Brain microvascular endothelial cell (primary cell): Measurements from ENCODE around the gene MUC3A.

ENCODE experiments used
- DNase-seq: peaks from one replicate; pipeline ENCODE4 v3.0.0-alpha.2; 2020
- H3K27ac ChIP-seq: fragments of 250-450 bp; sonication (Bioruptor Pico); 2 replicates; pipeline ENCODE4 v1.5.1; 2020; ENCODE audit warnings: mild to moderate bottlenecking, moderate library complexity
- H3K27me3 ChIP-seq: fragments of 250-450 bp; sonication (Bioruptor Pico); replicated peaks from 2 replicates; pipeline ENCODE4 v1.5.1; 2020; ENCODE audit warnings: mild to moderate bottlenecking
- H3K36me3 ChIP-seq: fragments of 250-450 bp; sonication (Bioruptor Pico); replicated peaks from 2 replicates; pipeline ENCODE4 v1.5.1; 2020; ENCODE audit warnings: mild to moderate bottlenecking
- H3K4me3 ChIP-seq: 2 replicates; pipeline ENCODE4 v1.5.1; 2011; ENCODE audit warnings: low read depth, mild to moderate bottlenecking, control low read depth, low read length, moderate library complexity
- in situ Hi-C: cut with HindIII; loops from 2 replicates; pipeline ENCODE4 v1.10.0; 2017; ENCODE audit warnings: low sequenced_read_pairs, low pct_ligation_motif_present
- TF ChIP-seq, protein P1 (sequence below): IDR thresholded peaks from 2 replicates; pipeline ENCODE4 v1.5.1; 2011; ENCODE audit warnings: low read depth, mild to moderate bottlenecking, moderate library complexity, low read length, control low read depth, inconsistent platforms; ENCODE audit errors: missing control alignments

The MUC3A gene

DNA sequence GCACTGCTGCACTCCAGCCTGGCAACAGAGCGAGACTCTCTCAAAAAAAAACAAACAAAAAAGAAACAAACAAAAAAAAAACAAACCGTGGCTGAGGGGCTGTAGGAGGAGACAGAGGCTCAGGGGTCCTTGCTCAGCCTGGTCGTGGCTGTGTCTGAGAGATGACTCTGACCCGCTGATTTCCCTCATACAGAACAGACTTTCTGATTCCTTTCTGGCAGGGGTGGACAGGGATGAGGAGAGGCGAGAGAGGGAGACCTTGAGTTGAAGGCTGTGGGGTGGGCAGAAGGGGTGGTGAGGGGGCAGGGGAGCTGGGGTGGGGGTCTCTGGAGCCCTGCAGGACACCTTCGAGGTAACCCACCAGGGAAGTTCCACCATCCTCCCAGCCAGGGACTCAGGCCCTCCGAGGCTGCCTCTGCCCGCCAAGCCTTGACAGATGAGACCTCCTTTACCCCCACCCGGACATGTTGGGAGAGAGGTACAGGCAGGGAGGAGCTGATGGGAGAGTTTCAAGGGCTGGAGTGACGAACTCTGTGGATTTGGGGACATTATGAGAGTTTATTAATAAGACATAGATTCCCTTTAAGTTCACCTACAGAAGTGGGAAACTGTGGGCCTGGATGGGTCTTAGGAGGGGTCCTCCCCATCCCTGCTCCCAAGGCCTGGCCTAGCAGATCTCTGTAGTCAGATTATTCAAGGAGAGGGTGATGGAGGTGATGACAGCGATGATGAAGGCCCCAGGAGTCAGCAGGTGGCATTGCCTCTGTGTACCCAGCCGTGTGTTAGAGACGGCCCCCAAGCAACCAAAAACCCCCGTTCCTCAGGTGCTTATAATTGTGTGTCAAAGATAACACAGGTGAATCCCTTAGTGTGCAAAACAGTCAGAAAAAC is 22.0 kb downstream of the MUC3A start:
- H3K4me3 ChIP-seq, result no peak overlapping the region
- no peaks in the 10 kb centered on the region for H3K36me3 ChIP-seq
- no peak for DNase-seq
- TF ChIP-seq, protein P1, sequence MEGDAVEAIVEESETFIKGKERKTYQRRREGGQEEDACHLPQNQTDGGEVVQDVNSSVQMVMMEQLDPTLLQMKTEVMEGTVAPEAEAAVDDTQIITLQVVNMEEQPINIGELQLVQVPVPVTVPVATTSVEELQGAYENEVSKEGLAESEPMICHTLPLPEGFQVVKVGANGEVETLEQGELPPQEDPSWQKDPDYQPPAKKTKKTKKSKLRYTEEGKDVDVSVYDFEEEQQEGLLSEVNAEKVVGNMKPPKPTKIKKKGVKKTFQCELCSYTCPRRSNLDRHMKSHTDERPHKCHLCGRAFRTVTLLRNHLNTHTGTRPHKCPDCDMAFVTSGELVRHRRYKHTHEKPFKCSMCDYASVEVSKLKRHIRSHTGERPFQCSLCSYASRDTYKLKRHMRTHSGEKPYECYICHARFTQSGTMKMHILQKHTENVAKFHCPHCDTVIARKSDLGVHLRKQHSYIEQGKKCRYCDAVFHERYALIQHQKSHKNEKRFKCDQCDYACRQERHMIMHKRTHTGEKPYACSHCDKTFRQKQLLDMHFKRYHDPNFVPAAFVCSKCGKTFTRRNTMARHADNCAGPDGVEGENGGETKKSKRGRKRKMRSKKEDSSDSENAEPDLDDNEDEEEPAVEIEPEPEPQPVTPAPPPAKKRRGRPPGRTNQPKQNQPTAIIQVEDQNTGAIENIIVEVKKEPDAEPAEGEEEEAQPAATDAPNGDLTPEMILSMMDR, result no peak
- in situ Hi-C loops, result no loop called here
- no peak overlapping the region for H3K27ac ChIP-seq
- peaks cover 19% of the 10 kb centered on the region for H3K27me3 ChIP-seq

DNA sequence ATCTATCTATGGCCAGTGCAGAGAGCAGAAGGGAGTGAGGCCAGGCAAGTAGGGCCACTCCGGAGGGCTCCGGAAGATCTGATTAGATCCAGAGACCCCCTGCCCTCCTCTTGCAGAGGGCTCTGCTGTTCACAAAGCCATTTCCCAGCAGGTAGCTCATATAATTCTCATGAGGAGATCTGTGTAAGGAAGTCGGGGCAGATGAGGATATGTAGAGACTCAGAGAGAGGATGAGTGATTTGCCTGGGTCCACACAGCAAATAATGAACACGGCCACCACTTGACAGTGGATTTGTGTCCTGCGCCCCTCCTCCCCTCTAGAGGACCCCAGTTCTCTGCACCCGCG is 22.6 kb downstream of the MUC3A start:
- TF ChIP-seq, protein P1, result no peak
- Histone ChIP-seq H3K27me3 (peaks cover 13% of the 10 kb centered on the region), H3K27ac (no peak overlapping the region), H3K4me3 (no peak overlapping the region), H3K36me3 (no peaks in the 10 kb centered on the region)
- in situ Hi-C loops, result no loop called here
- no peak for DNase-seq

DNA sequence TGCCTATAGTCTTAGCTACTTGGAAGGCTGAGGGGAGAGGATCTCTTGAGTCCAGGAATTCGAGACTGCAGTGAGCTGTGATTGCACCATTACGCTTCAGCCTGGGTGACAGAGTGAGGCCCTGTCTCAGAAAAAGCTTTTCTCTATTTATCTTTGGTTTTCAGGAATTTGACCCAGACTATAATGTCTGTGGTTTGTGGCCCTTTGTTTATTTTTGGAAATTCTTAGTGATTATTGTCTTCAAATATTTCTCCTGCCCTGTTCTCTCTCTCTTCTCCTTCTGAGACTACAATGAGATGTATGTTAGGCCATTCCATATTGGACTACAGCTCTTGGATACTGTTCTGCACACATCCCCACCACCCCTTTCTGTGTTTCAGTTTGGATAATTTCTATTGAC is 24.7 kb downstream of the MUC3A start:
- Histone ChIP-seq H3K36me3 (no peaks in the 10 kb centered on the region), H3K27me3 (peaks cover 6% of the 10 kb centered on the region), H3K4me3 (no peak overlapping the region), H3K27ac (no peak overlapping the region)
- peak; percentile 38 for DNase-seq
- TF ChIP-seq, protein P1, result no peak
- in situ Hi-C loops, result no loop called here

DNA sequence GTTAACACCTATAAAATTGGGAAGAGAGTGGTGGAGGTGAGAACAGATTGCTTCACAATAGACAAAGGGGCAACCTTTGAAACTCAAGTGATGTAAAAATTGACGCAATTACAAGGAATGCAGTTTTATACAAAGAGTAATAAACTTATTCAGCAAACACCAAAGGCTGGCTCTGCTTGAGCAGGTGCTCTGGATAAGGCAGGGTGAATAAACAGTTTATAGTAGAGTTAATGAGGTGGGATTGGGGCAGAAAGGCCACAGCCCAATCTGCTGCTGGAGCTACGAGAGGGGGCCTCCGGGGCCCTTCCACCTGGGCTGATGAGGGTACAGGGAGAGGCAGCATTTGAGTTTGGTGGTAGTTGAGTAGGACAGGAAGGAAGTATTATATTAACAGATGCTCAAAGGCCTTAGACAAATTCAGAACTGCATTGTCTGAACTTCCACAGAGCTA is 26.1 kb downstream of the MUC3A start:
- Histone ChIP-seq H3K27me3 (peaks cover 6% of the 10 kb centered on the region), H3K27ac (no peak overlapping the region), H3K4me3 (no peak overlapping the region), H3K36me3 (no peaks in the 10 kb centered on the region)
- no peak for DNase-seq
- TF ChIP-seq, protein P1, result no peak
- in situ Hi-C loops, result no loop called here

DNA sequence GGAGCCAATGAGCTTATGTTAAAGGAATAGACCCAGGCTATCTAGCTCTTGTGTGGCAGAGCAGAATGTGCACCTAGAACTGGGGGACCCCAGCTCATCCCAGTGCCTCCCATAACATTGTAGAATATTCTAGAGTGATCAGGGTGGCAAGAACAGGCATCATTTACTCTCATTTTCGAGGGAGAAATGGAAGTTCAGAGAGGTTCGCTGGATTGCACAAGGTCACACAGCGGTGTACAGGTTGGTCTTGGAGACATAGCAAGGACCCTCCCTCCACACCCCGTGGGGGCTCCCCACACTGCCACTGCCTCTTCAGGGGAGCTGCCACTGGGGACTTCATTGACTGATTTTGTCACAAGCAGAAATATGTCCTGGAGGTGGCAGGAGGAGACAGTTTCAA is 29.0 kb downstream of the MUC3A start:
- Histone ChIP-seq H3K4me3 (no peak overlapping the region), H3K27me3 (no peaks in the 10 kb centered on the region), H3K27ac (no peak overlapping the region), H3K36me3 (no peaks in the 10 kb centered on the region)
- DNase-seq, result no peak
- in situ Hi-C loops, result no loop called here
- TF ChIP-seq, protein P1, result no peak
